ENCODE results near the gene ATP6V0E2. TPM values are rescaled to one million over a fixed set of nuclear protein-coding genes. Genes with fewer than 3 reads are reported as not detected.
"Not testable (repeated sequence)": the region's sequence is repeated elsewhere in the genome, so short reads cannot be mapped to it uniquely, and the experiment has no call there.

Gene ATP6V0E2
- total RNA-seq, 1 donor from 2014 or later, result 49.4 TPM

- H3K27me3 Mint-ChIP-seq, result no peaks in the 10 kb centered on the region
- no peaks in the 10 kb centered on the region for H3K36me3 Mint-ChIP-seq (ENCODE audit: insufficient read depth)
- no peak overlapping the region for H3K4me3 Mint-ChIP-seq (ENCODE audit: low read depth)
- no peak for TF ChIP-seq CTCF (IDR thresholded peaks at IDR 0.05; ENCODE audit: unreplicated experiment)
- H3K9me3 Mint-ChIP-seq (ENCODE audit: low read depth), result no peaks in the 10 kb centered on the region
- DNase-seq (ENCODE audit: low spot score, unreplicated experiment), result no peak
- peaks cover 25% of the 10 kb centered on the region for H3K4me1 Mint-ChIP-seq (ENCODE audit: low read depth)
- H3K27ac Mint-ChIP-seq, result no peak overlapping the region
Observed at GRCh38 chr7:149884541-149884940, 10.8 kb downstream of the ATP6V0E2 start.

- peak overlapping the region; percentile 92 for H3K27ac Mint-ChIP-seq
- no peaks in the 10 kb centered on the region for H3K9me3 Mint-ChIP-seq (ENCODE audit: low read depth)
- no peak for TF ChIP-seq CTCF (IDR thresholded peaks at IDR 0.05; ENCODE audit: unreplicated experiment)
- peaks cover 25% of the 10 kb centered on the region for H3K4me1 Mint-ChIP-seq (ENCODE audit: low read depth)
- H3K27me3 Mint-ChIP-seq, result no peaks in the 10 kb centered on the region
- no peaks in the 10 kb centered on the region for H3K36me3 Mint-ChIP-seq (ENCODE audit: insufficient read depth)
- DNase-seq (ENCODE audit: low spot score, unreplicated experiment), result no peak
- H3K4me3 Mint-ChIP-seq (ENCODE audit: low read depth), result no peak overlapping the region
Observed at GRCh38 chr7:149885191-149886017, 11.6 kb downstream of the ATP6V0E2 start.

DNA sequence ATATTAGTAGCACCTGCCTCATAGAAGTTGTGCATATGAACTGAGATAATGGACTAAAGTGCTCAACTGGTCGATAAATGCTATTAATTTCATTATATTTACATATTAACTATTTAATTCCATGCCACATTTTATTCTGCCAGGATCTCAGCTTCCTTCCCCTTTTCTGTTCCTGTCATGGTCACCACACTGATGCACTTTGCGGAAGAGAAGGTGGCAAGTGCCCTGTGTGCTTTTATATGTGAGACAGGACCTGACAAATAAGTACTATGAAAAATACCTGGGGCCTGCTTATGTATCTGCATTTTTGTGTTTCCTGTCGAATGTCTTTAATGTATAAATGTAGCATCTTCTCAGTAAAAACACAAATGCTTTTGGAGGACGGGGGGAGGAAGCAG is 12.2 kb downstream of the ATP6V0E2 start:
- Mint-ChIP-seq H3K9me3 (ENCODE audit: low read depth) (no peaks in the 10 kb centered on the region), H3K36me3 (ENCODE audit: insufficient read depth) (no peaks in the 10 kb centered on the region), H3K4me3 (ENCODE audit: low read depth) (no peak overlapping the region), H3K27ac (peak overlapping the region; percentile 49), H3K27me3 (no peaks in the 10 kb centered on the region), H3K4me1 (ENCODE audit: low read depth) (peaks cover 25% of the 10 kb centered on the region)
- TF ChIP-seq CTCF (IDR thresholded peaks at IDR 0.05; ENCODE audit: unreplicated experiment), result no peak
- DNase-seq (ENCODE audit: low spot score, unreplicated experiment), result no peak

DNA sequence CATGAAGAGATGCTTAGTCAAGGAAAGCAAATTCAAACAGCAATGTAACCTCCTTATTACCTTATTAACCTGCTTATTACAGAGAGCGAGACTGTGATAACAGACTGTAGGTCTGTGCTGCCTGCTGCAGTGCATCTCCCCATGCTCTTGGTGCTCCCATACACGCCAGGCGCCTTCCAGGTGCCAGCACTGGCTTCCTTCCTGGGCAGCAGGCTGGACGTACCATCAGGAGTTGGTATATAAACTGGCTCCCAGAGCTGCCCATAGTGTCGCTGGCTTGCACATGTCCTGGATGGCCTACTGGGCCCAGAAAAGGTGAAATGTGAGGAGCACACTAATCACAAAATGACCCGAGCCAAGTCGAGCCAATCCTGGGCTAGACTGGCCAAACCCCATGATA is 13.5 kb downstream of the ATP6V0E2 start:
- no peak for TF ChIP-seq CTCF (IDR thresholded peaks at IDR 0.05; ENCODE audit: unreplicated experiment)
- Mint-ChIP-seq H3K4me3 (ENCODE audit: low read depth) (no peak overlapping the region), H3K36me3 (ENCODE audit: insufficient read depth) (no peaks in the 10 kb centered on the region), H3K4me1 (ENCODE audit: low read depth) (peaks cover 25% of the 10 kb centered on the region), H3K27ac (no peak overlapping the region), H3K27me3 (no peaks in the 10 kb centered on the region), H3K9me3 (ENCODE audit: low read depth) (no peaks in the 10 kb centered on the region)
- no peak for DNase-seq (ENCODE audit: low spot score, unreplicated experiment)

GRCh38 chr7:149890715-149891114 is 16.9 kb downstream of the ATP6V0E2 start:
- DNase-seq (ENCODE audit: low spot score, unreplicated experiment); H3K9me3 Mint-ChIP-seq (ENCODE audit: low read depth); H3K4me3 Mint-ChIP-seq (ENCODE audit: low read depth); H3K36me3 Mint-ChIP-seq (ENCODE audit: insufficient read depth); H3K4me1 Mint-ChIP-seq (ENCODE audit: low read depth); H3K27me3 Mint-ChIP-seq: not testable (repeated sequence)
- peak overlapping the region; percentile 59 for H3K27ac Mint-ChIP-seq

DNA sequence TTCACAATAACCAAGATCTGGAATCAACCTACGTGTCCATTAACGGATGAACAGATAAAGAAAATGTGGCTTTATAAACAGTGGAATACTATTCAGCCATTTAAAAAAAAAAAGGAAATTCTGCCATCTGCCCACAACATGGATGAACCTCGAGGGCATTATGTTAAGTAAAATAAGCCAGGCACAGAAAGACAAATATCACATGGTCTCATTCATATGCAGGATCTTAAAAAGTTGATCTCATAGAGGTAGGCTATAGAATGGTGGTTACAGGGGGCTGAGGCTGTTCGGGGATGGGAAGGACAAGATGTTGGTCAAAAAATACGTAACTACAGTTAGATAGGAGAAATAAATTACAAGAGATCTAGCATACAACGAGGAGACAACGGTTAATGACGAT is 21.2 kb downstream of the ATP6V0E2 start:
- H3K36me3 Mint-ChIP-seq (ENCODE audit: insufficient read depth); H3K9me3 Mint-ChIP-seq (ENCODE audit: low read depth); DNase-seq (ENCODE audit: low spot score, unreplicated experiment); H3K27ac Mint-ChIP-seq; H3K27me3 Mint-ChIP-seq; H3K4me3 Mint-ChIP-seq (ENCODE audit: low read depth); H3K4me1 Mint-ChIP-seq (ENCODE audit: low read depth): not testable (repeated sequence)

DNA sequence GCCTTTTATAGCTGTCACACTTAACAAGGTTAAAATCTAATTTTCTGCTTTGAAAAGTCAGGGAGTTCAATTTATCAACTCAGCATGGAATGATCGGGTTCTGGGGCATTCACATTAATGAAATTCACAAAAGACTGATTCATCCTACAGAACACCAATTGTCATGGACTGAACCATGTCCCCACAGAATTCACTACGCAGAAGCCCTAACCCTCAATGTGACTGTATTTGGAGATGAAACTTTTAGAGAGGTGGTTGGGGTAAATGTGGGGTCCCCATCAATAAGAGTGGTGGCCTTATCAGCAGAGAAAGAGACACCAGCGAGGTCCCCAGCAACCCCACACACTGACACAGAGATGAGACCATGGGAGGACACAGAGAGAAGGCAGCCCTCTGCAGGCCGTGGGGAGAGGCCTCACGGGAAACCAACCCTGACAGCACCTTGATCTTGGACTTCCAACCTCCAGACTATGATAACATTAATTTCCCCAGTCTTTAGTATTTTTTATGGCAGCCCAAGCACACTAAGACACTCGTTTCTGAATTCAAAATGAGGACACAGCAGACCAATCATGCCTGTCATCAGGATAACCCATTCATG is 34.1 kb downstream of the ATP6V0E2 start:
- not testable (repeated sequence) for DNase-seq (ENCODE audit: low spot score, unreplicated experiment); H3K9me3 Mint-ChIP-seq (ENCODE audit: low read depth); H3K36me3 Mint-ChIP-seq (ENCODE audit: insufficient read depth); H3K4me1 Mint-ChIP-seq (ENCODE audit: low read depth); H3K4me3 Mint-ChIP-seq (ENCODE audit: low read depth); H3K27ac Mint-ChIP-seq; H3K27me3 Mint-ChIP-seq

GRCh38 chr7:149910219-149910618 is 36.5 kb downstream of the ATP6V0E2 start:
- H3K9me3 Mint-ChIP-seq (ENCODE audit: low read depth); H3K4me3 Mint-ChIP-seq (ENCODE audit: low read depth); H3K27me3 Mint-ChIP-seq; DNase-seq (ENCODE audit: low spot score, unreplicated experiment); H3K27ac Mint-ChIP-seq; H3K36me3 Mint-ChIP-seq (ENCODE audit: insufficient read depth); H3K4me1 Mint-ChIP-seq (ENCODE audit: low read depth): not testable (repeated sequence)

- not testable (repeated sequence) for H3K9me3 Mint-ChIP-seq (ENCODE audit: low read depth); H3K27ac Mint-ChIP-seq; DNase-seq (ENCODE audit: low spot score, unreplicated experiment); H3K27me3 Mint-ChIP-seq; H3K4me1 Mint-ChIP-seq (ENCODE audit: low read depth); H3K4me3 Mint-ChIP-seq (ENCODE audit: low read depth); H3K36me3 Mint-ChIP-seq (ENCODE audit: insufficient read depth)
Observed at GRCh38 chr7:149912126-149912525, 38.4 kb downstream of the ATP6V0E2 start.

Data from progenitor cell of endocrine pancreas (in vitro differentiated cells).